Brain pericyte (primary cell): ENCODE results near the gene COPE.
"Not testable (repeated sequence)": the region's sequence is repeated elsewhere in the genome, so short reads cannot be mapped to it uniquely, and the experiment has no call there.

Source experiments
- DNase-seq: peaks from one replicate; pipeline ENCODE4 v3.0.0-alpha.2; 2012; ENCODE audit warnings: low read depth, low spot score

The COPE gene

GRCh38 chr19:18919086-18919899, at the start of gene COPE, which contains the start of gene DDX49:
COPE (minus strand) TSS chr19:18919387; CDS start chr19:18919348, 39 bp downstream.
DDX49 (plus strand) TSS chr19:18919715; CDS start chr19:18919742, 27 bp downstream.
- peak; percentile 99 for DNase-seq

- DNase-seq, result no peak
Measured at GRCh38 chr19:18967358-18968146, 48.4 kb upstream of the COPE start.

- DNase-seq, result no peak
Measured at GRCh38 chr19:18966307-18966706, 47.1 kb upstream of the COPE start.

GRCh38 chr19:18964121-18964520, 44.9 kb upstream of the COPE start:
- DNase-seq, result no peak

- no peak for DNase-seq
Measured at GRCh38 chr19:18961767-18962620, 42.8 kb upstream of the COPE start.

GRCh38 chr19:18960370-18960769, 41.2 kb upstream of the COPE start:
- DNase-seq, result no peak

GRCh38 chr19:18955042-18955441, 35.9 kb upstream of the COPE start:
- no peak for DNase-seq

GRCh38 chr19:18954094-18954493, 34.9 kb upstream of the COPE start:
- no peak for DNase-seq

- not testable (repeated sequence) for DNase-seq
Measured at GRCh38 chr19:18952364-18953003, 33.3 kb upstream of the COPE start.

GRCh38 chr19:18951721-18952281, 32.6 kb upstream of the COPE start:
- no peak for DNase-seq

GRCh38 chr19:18949858-18950257, 30.7 kb upstream of the COPE start:
- no peak for DNase-seq

- DNase-seq, result no peak
Measured at GRCh38 chr19:18948976-18949356, 29.8 kb upstream of the COPE start.

GRCh38 chr19:18948075-18948975, 29.1 kb upstream of the COPE start:
- no peak for DNase-seq

GRCh38 chr19:18946918-18947317, 27.7 kb upstream of the COPE start:
- no peak for DNase-seq

- DNase-seq, result no peak
Measured at GRCh38 chr19:18946335-18946734, 27.1 kb upstream of the COPE start.

- DNase-seq, result no peak
Measured at GRCh38 chr19:18945297-18945696, 26.1 kb upstream of the COPE start.

GRCh38 chr19:18943465-18943864, 24.3 kb upstream of the COPE start:
- DNase-seq, result no peak

- no peak for DNase-seq
Measured at GRCh38 chr19:18942692-18943091, 23.5 kb upstream of the COPE start.

GRCh38 chr19:18941628-18942354, 22.6 kb upstream of the COPE start:
- DNase-seq, result no peak
